CD4-positive, alpha-beta T cell (primary cell): ENCODE data around the gene NUDT8. TPM values are rescaled to one million over a fixed set of nuclear protein-coding genes. Genes with fewer than 3 reads are reported as not detected.

Source experiments
- ATAC-seq: fragments of 200-7000 bp; cut with Tn5 transposase; one replicate; pipeline ENCODE4 v1.10.0; 2022; ENCODE audit warnings: mild to moderate bottlenecking; ENCODE audit not compliant: poor library complexity
- CTCF ChIA-PET: fragments of 350-600 bp; sonication (Branson Sonifier 250); formaldehyde crosslinking; loops from one replicate; lab custom pipeline; 2021; ENCODE audit warnings: antibody characterized with exemption, inconsistent platforms; lab: Charles Lee
- POLR2A ChIA-PET: fragments of 350-600 bp; sonication (Branson Sonifier 250); formaldehyde crosslinking; loops from one replicate; lab custom pipeline; 2021; ENCODE audit warnings: antibody characterized with exemption, inconsistent platforms; lab: Charles Lee
- DNase-seq, 14 experiments: peaks; one replicate each; pipeline ENCODE4 v3.0.0-alpha.2; 2013 to 2020; ENCODE audit warnings: mixed read lengths in 2 of 14
- H3K27ac ChIP-seq, 2 donors: one replicate each; pipeline versions ENCODE4 v1.5.1 to v1.7.0; 2013; ENCODE audit warnings: low read length in 2 of 2, low read depth in 1 of 2, mild to moderate bottlenecking in 1 of 2
- H3K27me3 ChIP-seq, 2 experiments: 1 replicate in 1 of 2; 2 replicates in 1 of 2; pipeline versions ENCODE4 v1.6.1 to v1.7.0; 2013; ENCODE audit warnings: low read length in 2 of 2, control low read depth in 1 of 2, mild to moderate bottlenecking in 1 of 2, moderate library complexity in 1 of 2; ENCODE audit not compliant: insufficient read depth in 2 of 2, control insufficient read depth in 1 of 2
- H3K36me3 ChIP-seq: one replicate; pipeline ENCODE4 v1.6.1; 2013; ENCODE audit warnings: low read length, control low read depth; ENCODE audit not compliant: insufficient read depth
- H3K4me1 ChIP-seq: one replicate; pipeline ENCODE4 v1.6.1; 2013; ENCODE audit warnings: low read length, control low read depth; ENCODE audit not compliant: insufficient read depth
- H3K4me3 ChIP-seq: one replicate; pipeline ENCODE4 v1.5.1; 2013; ENCODE audit warnings: mild to moderate bottlenecking, low read length, moderate library complexity
- H3K9me3 ChIP-seq, 2 experiments: 1 replicate in 1 of 2; 2 replicates in 1 of 2; pipeline versions ENCODE4 v1.6.1 to v1.7.0; 2013; ENCODE audit warnings: low read length in 2 of 2, mild to moderate bottlenecking in 2 of 2, control low read depth in 1 of 2, moderate library complexity in 1 of 2; ENCODE audit not compliant: control insufficient read depth in 1 of 2, insufficient read depth in 1 of 2
- H3K27ac Mint-ChIP-seq: one replicate; pipeline ENCODE4 v1.8.0; 2020; ENCODE audit warnings: mixed read lengths
- H3K27me3 Mint-ChIP-seq: one replicate; pipeline ENCODE4 v1.8.0; 2021; ENCODE audit warnings: mixed read lengths
- H3K36me3 Mint-ChIP-seq: one replicate; pipeline ENCODE4 v1.8.0; 2021; ENCODE audit warnings: low read depth, mixed read lengths
- H3K4me1 Mint-ChIP-seq: one replicate; pipeline ENCODE4 v1.8.0; 2021; ENCODE audit warnings: low read depth, mixed read lengths
- H3K4me3 Mint-ChIP-seq: one replicate; pipeline ENCODE4 v1.8.0; 2020; ENCODE audit warnings: mild to moderate bottlenecking, mixed read lengths
- H3K9me3 Mint-ChIP-seq: one replicate; pipeline ENCODE4 v1.8.0; 2020; ENCODE audit warnings: mixed read lengths
- CTCF ChIP-seq: fragments of 200-600 bp; IDR thresholded peaks from one replicate; pipeline ENCODE4 v1.8.0; 2022; ENCODE audit warnings: antibody characterized with exemption, mild to moderate bottlenecking
- intact Hi-C, 2 experiments: fragments of 100-400 bp; cut with DNase I in 1 of 2; cut with micrococcal nuclease in 1 of 2; formaldehyde crosslinking; loops; one replicate each; pipeline versions ENCODE4 v1.15.1 to v1.9.0; 2023 to 2025; cut with DNase I, micrococcal nuclease
- total RNA-seq, 174 experiments: library from RNA in 2 of 174; stranded (reverse) in 2 of 174; gene quantifications; one replicate each; pipeline ENCODE4 v1.2.3 and lab custom pipeline; 2021 to 2026

NUDT8 gene
- total RNA-seq, 2 experiments from 2014 or later: 0.92 to 1.4 TPM

- POLR2A ChIA-PET: no interaction called here
- intact Hi-C loops: no loop called here
- no peak for TF ChIP-seq CTCF
- no peak overlapping the region for H3K27ac ChIP-seq
- ATAC-seq (no peak), DNase-seq (no peak)
- Mint-ChIP-seq H3K36me3 (no peaks in the 10 kb centered on the region), H3K4me3 (no peak overlapping the region), H3K4me1 (no peaks in the 10 kb centered on the region), H3K9me3 (no peaks in the 10 kb centered on the region), H3K27ac (no peak overlapping the region), H3K27me3 (peaks cover 6% of the 10 kb centered on the region)
- no peaks in the 10 kb centered on the region for H3K36me3 ChIP-seq
- peaks cover 0 to 5% of the 10 kb centered on the region in 2 experiments for H3K9me3 ChIP-seq
- H3K4me3 ChIP-seq: no peak overlapping the region
- peaks cover 2 to 4% of the 10 kb centered on the region in 2 experiments for H3K27me3 ChIP-seq
- CTCF ChIA-PET: interaction anchor here (1.4 kb wide), 1 partner anchor 11 kb away, joined by 3 read pairs; no protein-coding TSS in a partner anchor
- no peaks in the 10 kb centered on the region for H3K4me1 ChIP-seq
Observed at GRCh38 chr11:67670316-67671210, 40.8 kb upstream of the NUDT8 start.

GRCh38 chr11:67668192-67668551, 38.4 kb upstream of the NUDT8 start:
- Mint-ChIP-seq H3K36me3 (no peaks in the 10 kb centered on the region), H3K9me3 (no peaks in the 10 kb centered on the region), H3K4me1 (no peaks in the 10 kb centered on the region), H3K4me3 (no peak overlapping the region), H3K27me3 (no peaks in the 10 kb centered on the region), H3K27ac (no peak overlapping the region)
- Histone ChIP-seq H3K4me1 (no peaks in the 10 kb centered on the region), H3K36me3 (no peaks in the 10 kb centered on the region), H3K27me3 (no peaks in the 10 kb centered on the region), H3K27ac (no peak overlapping the region), H3K9me3 (peaks cover 0 to 5% of the 10 kb centered on the region in 2 experiments), H3K4me3 (no peak overlapping the region)
- no peak for TF ChIP-seq CTCF
- POLR2A ChIA-PET: no interaction called here
- DNase-seq: no peak
- intact Hi-C loops: loop anchor here in 1 of 2 experiments (10.0 kb wide), 1 partner anchor 153 kb away; no protein-coding TSS in a partner anchor
- ATAC-seq: no peak
- CTCF ChIA-PET: no interaction called here

GRCh38 chr11:67667490-67668191, 37.9 kb upstream of the NUDT8 start:
- ChIA-PET CTCF (no interaction called here), POLR2A (no interaction called here)

More at GRCh38 chr11:67667490-67668191, 37.9 kb upstream of the NUDT8 start:
- Mint-ChIP-seq H3K4me1 (no peaks in the 10 kb centered on the region), H3K27me3 (no peaks in the 10 kb centered on the region), H3K27ac (no peak overlapping the region), H3K36me3 (no peaks in the 10 kb centered on the region), H3K9me3 (no peaks in the 10 kb centered on the region), H3K4me3 (no peak overlapping the region)
- no peak for TF ChIP-seq CTCF
- H3K9me3 ChIP-seq: peaks cover 0 to 5% of the 10 kb centered on the region in 2 experiments
- H3K4me1 ChIP-seq: no peaks in the 10 kb centered on the region
- ATAC-seq (no peak), DNase-seq (peak in 1 of 14 experiments; percentile 12)
- intact Hi-C loops: loop anchor here in 1 of 2 experiments (10.0 kb wide), 1 partner anchor 153 kb away; no protein-coding TSS in a partner anchor
- no peaks in the 10 kb centered on the region for H3K36me3 ChIP-seq
- H3K4me3 ChIP-seq: no peak overlapping the region
- H3K27me3 ChIP-seq: no peaks in the 10 kb centered on the region
- H3K27ac ChIP-seq: no peak overlapping the region
